HG03558 (cell line): ENCODE results near the gene FXYD3.
"Not testable (repeated sequence)": the region's sequence is repeated elsewhere in the genome, so short reads cannot be mapped to it uniquely, and the experiment has no call there.

Experiments
- ATAC-seq: cut with Tn5 transposase; IDR thresholded peaks from one replicate; pipeline ENCODE4 v1.9.1; 2021; ENCODE audit warnings: moderate number of reproducible peaks; ENCODE audit not compliant: unreplicated experiment; ENCODE audit errors: extremely low read depth

FXYD3 gene

GRCh38 chr19:35085947-35086346 is 29.7 kb upstream of the FXYD3 start:
- ATAC-seq = no peak

GRCh38 chr19:35086455-35086854 is 29.2 kb upstream of the FXYD3 start:
- ATAC-seq = no peak

- no peak for ATAC-seq
Measured at GRCh38 chr19:35087393-35087792, 28.2 kb upstream of the FXYD3 start.

- ATAC-seq = no peak
Measured at GRCh38 chr19:35088131-35088913, 27.3 kb upstream of the FXYD3 start.

GRCh38 chr19:35089554-35089953 is 26.1 kb upstream of the FXYD3 start:
- no peak for ATAC-seq

- no peak for ATAC-seq
Measured at GRCh38 chr19:35090160-35090505, 25.5 kb upstream of the FXYD3 start.

- no peak for ATAC-seq
Measured at GRCh38 chr19:35090506-35091214, 25.0 kb upstream of the FXYD3 start.

- no peak for ATAC-seq
Measured at GRCh38 chr19:35093430-35093829, 22.2 kb upstream of the FXYD3 start.

GRCh38 chr19:35093941-35094647 is 21.5 kb upstream of the FXYD3 start:
- ATAC-seq = no peak

GRCh38 chr19:35094656-35095055 is 21.0 kb upstream of the FXYD3 start:
- no peak for ATAC-seq

GRCh38 chr19:35095667-35096368 is 19.8 kb upstream of the FXYD3 start:
- ATAC-seq = no peak

- no peak for ATAC-seq
Measured at GRCh38 chr19:35098413-35099049, 17.1 kb upstream of the FXYD3 start.

- no peak for ATAC-seq
Measured at GRCh38 chr19:35099155-35099896, 16.3 kb upstream of the FXYD3 start.

GRCh38 chr19:35099897-35100275 is 15.7 kb upstream of the FXYD3 start:
- no peak for ATAC-seq

GRCh38 chr19:35100588-35101533 is 14.8 kb upstream of the FXYD3 start:
- no peak for ATAC-seq

GRCh38 chr19:35101949-35102348 is 13.7 kb upstream of the FXYD3 start:
- ATAC-seq = not testable (repeated sequence)

GRCh38 chr19:35103614-35104013 is 12.0 kb upstream of the FXYD3 start:
- not testable (repeated sequence) for ATAC-seq

GRCh38 chr19:35104361-35104760 is 11.3 kb upstream of the FXYD3 start:
- no peak for ATAC-seq

GRCh38 chr19:35105047-35105410 is 10.6 kb upstream of the FXYD3 start:
- ATAC-seq = no peak
